ENCODE measurements around the gene SP3.

DNA sequence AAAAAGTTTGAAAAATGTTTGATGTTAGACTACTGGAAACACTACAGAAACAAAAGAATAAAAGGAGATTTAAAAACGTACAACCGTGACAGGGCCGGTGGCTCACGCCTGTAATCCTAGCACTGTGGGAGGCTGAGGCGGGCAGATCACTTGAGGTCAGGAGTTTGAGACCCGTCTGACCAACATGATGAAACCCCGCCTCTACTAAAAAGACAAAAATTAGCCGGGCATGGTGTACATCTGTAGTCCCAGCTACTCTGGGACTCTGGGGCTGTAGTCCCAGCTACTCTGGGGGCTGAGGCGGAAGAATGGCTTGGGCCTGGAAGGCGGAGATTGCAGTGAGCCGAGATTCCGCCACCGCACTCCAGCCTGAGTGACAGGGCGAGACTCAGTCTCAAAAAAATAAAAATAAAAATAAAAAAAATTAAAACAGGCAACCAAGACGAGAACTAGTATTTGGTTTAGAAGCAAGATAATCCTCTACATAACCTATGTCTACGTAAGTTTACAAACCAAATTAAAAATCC is 5.8 kb downstream of the SP3 start:
- TF ChIP-seq GATA2 (IDR thresholded peaks at IDR 0.05; ENCODE audit: low read depth, low read length) (no peak), GATA3 (IDR thresholded peaks at IDR 0.05; ENCODE audit: low read depth, low read length) (no peak)

Measured in SH-SY5Y (cell line).